NCI-H2227 (cell line): Measurements from ENCODE around the gene PSMD2.
A peak's percentile ranks its signal among the peaks of the same experiment; 100 is the strongest.

Source experiments
- DNase-seq: peaks from one replicate; lab custom pipeline; 2025; ENCODE audit not compliant: unreplicated experiment; lab: John Stamatoyannopoulos, UW

The PSMD2 gene

GRCh38 chr3:184354121-184354728, 55.2 kb downstream of the PSMD2 start:
- peak; percentile 69 for DNase-seq

DNA sequence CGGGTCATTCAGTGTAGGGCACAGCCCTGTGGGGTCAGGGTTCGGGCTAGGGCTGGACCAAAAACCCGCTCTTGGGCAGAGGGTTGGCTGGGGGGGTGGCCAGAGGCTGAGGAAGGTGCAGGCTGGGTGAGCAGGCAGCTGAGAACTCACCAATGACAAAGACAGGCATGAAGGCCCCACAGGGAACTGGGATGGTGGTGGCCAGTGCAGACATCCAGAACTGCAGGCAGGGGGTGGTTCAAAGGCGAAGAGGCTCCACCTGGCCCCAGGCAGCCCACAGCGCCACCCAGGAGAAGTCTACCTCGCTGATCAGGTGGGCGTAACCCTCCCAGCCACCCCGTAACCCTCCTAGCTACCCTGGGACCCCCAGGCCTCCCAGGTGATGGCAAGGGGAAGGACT, 55.7 kb downstream of the PSMD2 start:
- DNase-seq: no peak

DNA sequence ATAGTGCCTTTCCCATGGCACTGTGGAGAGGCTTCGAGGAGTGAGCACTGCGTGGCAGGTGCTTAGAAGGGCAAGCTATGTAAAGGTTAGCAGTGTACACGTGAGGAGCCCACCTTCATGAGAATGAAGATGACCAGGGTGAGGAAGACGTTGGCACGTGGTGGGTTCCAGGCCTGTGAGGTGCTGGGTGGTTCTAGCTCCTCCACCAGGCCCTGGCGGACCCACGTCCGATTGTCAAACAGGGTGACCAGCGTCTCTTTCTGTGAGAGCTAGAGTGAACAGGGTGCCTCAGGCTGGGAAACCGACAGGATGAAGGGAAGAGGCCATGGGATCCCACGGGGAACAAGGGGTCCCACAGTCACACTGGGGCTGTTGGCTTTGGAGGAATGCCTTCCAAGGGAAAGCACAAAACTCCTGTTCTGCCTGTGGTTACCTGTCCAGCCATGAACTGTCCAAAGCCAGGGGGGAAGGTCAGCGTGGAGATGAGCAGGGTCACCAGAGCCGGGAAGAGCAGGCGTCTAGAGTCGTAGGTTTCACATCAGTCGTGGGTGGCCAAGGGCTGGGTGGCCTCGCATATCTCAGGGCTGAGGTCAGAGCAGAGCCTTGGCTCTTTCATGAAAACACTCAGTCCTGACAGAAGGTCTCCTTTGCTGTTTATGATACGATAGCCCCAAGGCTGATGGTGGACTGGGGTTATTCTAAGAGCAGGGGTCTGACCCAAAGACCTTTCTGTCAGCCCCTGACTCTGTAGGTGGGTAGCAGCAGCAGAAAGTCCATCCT, 56.4 kb downstream of the PSMD2 start:
- DNase-seq: no peak

DNA sequence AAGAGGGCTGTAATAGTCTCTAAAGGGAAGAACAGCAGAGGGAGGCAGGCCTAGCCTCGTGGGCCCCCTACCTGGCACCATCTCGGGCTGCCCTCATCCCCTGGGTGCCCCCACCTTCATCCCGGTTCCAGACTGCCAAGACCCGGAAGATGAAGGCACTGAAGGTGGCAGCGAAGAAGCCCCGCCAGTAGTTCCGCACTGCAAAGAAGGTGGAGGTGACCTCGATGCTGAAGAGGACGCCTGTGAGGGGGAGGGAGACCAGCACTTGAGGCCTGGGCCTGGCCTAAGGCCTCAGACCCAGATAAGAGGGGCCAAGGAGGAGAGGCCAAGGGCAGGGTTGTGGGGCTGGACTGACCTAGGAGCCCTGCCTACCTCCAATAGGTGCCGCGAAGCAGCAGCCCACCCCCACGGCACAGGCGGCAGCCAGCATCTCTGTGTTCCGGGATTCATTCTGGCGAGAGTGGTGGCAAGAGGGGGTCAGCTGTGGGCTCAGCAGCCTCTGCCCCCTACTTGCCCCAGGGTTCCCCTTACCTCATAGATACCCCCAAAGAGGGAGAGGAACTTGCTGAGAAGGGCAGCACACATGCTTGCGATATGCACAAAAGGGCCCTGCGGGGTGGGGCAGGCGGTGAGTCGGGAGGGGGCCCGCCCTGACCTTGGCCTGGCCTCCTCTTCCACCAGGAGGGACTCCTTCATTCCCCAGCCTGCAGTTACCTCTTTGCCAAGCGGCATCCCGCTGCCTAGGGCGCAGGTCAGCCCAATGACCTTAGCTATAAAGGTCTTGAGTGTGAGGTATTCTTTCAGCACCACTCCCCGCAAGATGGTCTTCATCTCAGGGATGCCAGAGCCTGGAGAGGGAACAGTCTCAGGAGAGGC, 58.4 kb downstream of the PSMD2 start:
- no peak for DNase-seq

DNA sequence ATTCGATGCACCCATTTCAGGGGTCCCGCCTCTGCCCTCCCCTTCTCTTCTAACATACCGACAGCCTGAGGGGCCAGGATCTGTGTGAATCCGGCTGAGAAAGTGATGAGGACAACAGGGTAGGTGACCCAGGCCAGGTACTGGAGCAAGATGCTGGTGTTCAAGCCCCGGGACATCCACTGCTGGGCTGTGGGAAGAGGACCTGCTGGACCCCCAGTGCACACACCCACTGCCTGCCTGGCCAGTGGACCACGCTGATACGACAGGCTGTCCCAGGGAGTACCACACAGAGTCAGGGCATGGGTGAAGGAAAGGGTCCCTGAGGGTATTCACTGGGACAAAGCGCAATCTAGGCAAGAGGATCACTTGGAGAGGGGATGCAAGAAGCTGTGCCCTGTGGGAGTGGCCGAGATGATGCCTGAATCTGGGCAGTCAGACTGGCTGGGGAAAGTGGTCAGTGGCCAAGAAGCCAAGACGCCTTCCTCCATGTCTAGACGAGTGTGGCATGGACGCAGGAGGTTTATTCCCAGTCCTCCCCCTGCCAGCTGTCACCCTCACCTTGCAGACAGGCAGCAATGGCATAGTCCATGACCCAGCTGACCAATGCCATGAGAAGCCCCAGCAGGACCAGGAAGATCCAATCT, 59.2 kb downstream of the PSMD2 start:
- no peak for DNase-seq
